GM23338 (cell line): ENCODE data around the gene RBPJL. TPM values are rescaled to one million over a fixed set of nuclear protein-coding genes. Genes with fewer than 3 reads are reported as not detected.
A peak's percentile ranks its signal among the peaks of the same experiment; 100 is the strongest.

ENCODE experiments used
- ATAC-seq: fragments of 200-7000 bp; cut with Tn5 transposase; 3 replicates; pipeline ENCODE4 v1.9.1; 2020
- DNase-seq: peaks from one replicate; pipeline ENCODE4 v3.0.0-alpha.2; 2015; ENCODE audit warnings: low spot score
- H2AFZ ChIP-seq: fragments of 200-600 bp; sonication (generic); 2 replicates; pipeline ENCODE4 v1.8.0; 2016; ENCODE audit warnings: antibody characterized with exemption, mild to moderate bottlenecking, moderate library complexity
- H3F3A ChIP-seq: fragments of 200-600 bp; sonication (generic); replicated peaks from 2 replicates; pipeline ENCODE4 v1.8.0; 2017; ENCODE audit warnings: antibody characterized with exemption, mixed run types, low read depth
- H3K27ac ChIP-seq: fragments of 200-600 bp; sonication (generic); 2 replicates; pipeline ENCODE4 v1.6.1; 2016; ENCODE audit warnings: low read depth
- H3K27me3 ChIP-seq: fragments of 200-600 bp; sonication (generic); 2 replicates; pipeline ENCODE4 v1.8.0; 2016; ENCODE audit warnings: mild to moderate bottlenecking, mixed run types, moderate library complexity; ENCODE audit not compliant: insufficient read depth
- H3K36me3 ChIP-seq: fragments of 200-600 bp; sonication (generic); 2 replicates; pipeline ENCODE4 v1.8.0; 2016; ENCODE audit warnings: mild to moderate bottlenecking; ENCODE audit not compliant: insufficient read depth
- H3K4me1 ChIP-seq: fragments of 200-600 bp; sonication (generic); 2 replicates; pipeline ENCODE4 v1.8.0; 2016; ENCODE audit warnings: mild to moderate bottlenecking, moderate library complexity; ENCODE audit not compliant: insufficient read depth
- H3K4me2 ChIP-seq: fragments of 200-600 bp; sonication (generic); 2 replicates; pipeline ENCODE4 v1.7.1; 2017; ENCODE audit warnings: mixed run types
- H3K4me3 ChIP-seq: fragments of 200-600 bp; sonication (generic); 2 replicates; pipeline ENCODE4 v1.6.1; 2016; ENCODE audit warnings: mixed run types
- H3K79me2 ChIP-seq: fragments of 200-600 bp; sonication (generic); replicated peaks from 2 replicates; pipeline ENCODE4 v1.8.0; 2017; ENCODE audit warnings: mild to moderate bottlenecking; ENCODE audit not compliant: insufficient read depth
- H3K9me2 ChIP-seq: fragments of 200-600 bp; sonication (generic); 2 replicates; pipeline ENCODE4 v1.8.0; 2017; ENCODE audit not compliant: insufficient read depth
- H4K20me1 ChIP-seq: fragments of 200-600 bp; sonication (generic); replicated peaks from 2 replicates; pipeline ENCODE4 v1.8.0; 2017; ENCODE audit warnings: mild to moderate bottlenecking; ENCODE audit not compliant: insufficient read depth
- H3K27ac Mint-ChIP-seq: 2 replicates; pipeline ENCODE4 v1.8.0; 2020; ENCODE audit warnings: inconsistent platforms, mild to moderate bottlenecking, moderate library complexity, mixed read lengths
- H3K27me3 Mint-ChIP-seq: 3 replicates; pipeline ENCODE4 v1.8.0; 2022; ENCODE audit warnings: low read depth, mild to moderate bottlenecking, moderate library complexity, mixed read lengths, inconsistent platforms; ENCODE audit not compliant: insufficient read depth, poor library complexity
- H3K36me3 Mint-ChIP-seq: 3 replicates; pipeline ENCODE4 v1.8.0; 2021; ENCODE audit warnings: low read depth, mild to moderate bottlenecking, inconsistent platforms, moderate library complexity, mixed read lengths
- H3K4me1 Mint-ChIP-seq: 3 replicates; pipeline ENCODE4 v1.8.0; 2020; ENCODE audit warnings: mild to moderate bottlenecking, inconsistent platforms, mixed read lengths
- H3K4me3 Mint-ChIP-seq: 3 replicates; pipeline ENCODE4 v1.8.0; 2021; ENCODE audit warnings: moderate library complexity, mild to moderate bottlenecking, inconsistent platforms, mixed read lengths
- H3K9me3 Mint-ChIP-seq: 3 replicates; pipeline ENCODE4 v1.8.0; 2020; ENCODE audit warnings: moderate library complexity, mild to moderate bottlenecking, inconsistent platforms, mixed read lengths
- JUNB ChIP-seq: IDR thresholded peaks from one replicate; pipeline ENCODE4 v1.6.1; 2016; ENCODE audit warnings: antibody characterized with exemption; ENCODE audit not compliant: unreplicated experiment
- NANOG ChIP-seq: IDR thresholded peaks from 2 replicates; pipeline ENCODE4 v1.6.1; 2016; ENCODE audit warnings: antibody characterized with exemption, borderline replicate concordance
- POLR2AphosphoS5 ChIP-seq: IDR thresholded peaks from 2 replicates; pipeline ENCODE4 v1.6.1; 2016; ENCODE audit warnings: antibody characterized with exemption, low read depth
- polyA plus RNA-seq: library from polyadenylated mRNA; unstranded; fragments of >200 nt; fragmentation: Nextera tagmentation; extraction: Ambion mirVana; gene quantifications from 2 replicates; pipeline ENCODE4 v1.2.1, GENCODE V29; 2016
- total RNA-seq: library from RNA; depleted of rRNA; stranded (reverse); fragments of >200 nt; shearing (Covaris generic); gene quantifications from 2 replicates; pipeline ENCODE4 v1.2.3, GENCODE V29; 2014
- TF ChIP-seq, protein P1 (sequence below): fragments of 250-450 bp; sonication (Bioruptor Pico); IDR thresholded peaks from 2 replicates; pipeline ENCODE4 v1.5.0; 2020; ENCODE audit warnings: mild to moderate bottlenecking, moderate library complexity
- TF ChIP-seq, protein P2 (sequence below), 2 experiments: fragments of 200-600 bp in 1 of 2; sonication (generic) in 1 of 2; conservative IDR thresholded peaks; 2 replicates each; pipeline versions ENCODE4 v1.5.1 to v1.6.1; 2016 to 2017; ENCODE audit warnings: antibody characterized with exemption in 2 of 2, low read depth in 2 of 2, mild to moderate bottlenecking in 2 of 2, moderate library complexity in 1 of 2

RBPJL gene
- total and polyA plus RNA-seq, 2 experiments from 2014 or later: 0.44 to 0.66 TPM

DNA sequence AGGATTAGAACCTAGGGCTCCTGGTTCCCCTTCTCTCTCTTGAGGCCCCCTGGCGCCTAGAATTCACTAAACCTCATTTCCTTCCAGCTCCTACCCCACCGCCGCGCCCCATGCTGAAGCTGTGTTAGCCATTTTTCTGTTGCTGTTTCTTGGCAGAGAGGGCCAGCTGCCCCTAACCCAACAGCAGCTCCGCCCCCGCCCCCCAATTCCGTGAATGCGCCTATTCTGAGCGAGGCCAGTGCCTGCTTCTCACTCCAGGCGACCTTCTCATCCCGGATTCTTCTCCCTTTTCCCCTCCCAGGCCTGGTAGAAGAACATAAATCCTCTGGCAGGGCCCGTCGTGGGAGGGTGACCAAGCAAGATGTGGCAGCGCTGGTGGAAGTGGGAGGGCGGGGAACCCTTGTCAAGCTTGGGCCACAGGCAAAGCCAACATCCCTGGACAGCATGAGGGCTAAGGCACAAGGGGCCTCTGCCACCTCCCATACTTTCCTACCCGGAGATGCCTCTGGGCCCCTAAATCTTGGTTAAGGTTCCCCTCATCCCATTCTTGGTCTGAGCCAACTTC, 518 bp downstream of the RBPJL start:
- peak; percentile 57 for DNase-seq
- Mint-ChIP-seq H3K4me3 (no peak overlapping the region), H3K9me3 (no peaks in the 10 kb centered on the region; the same call in 2 of the 3 replicates), H3K4me1 (peaks cover 26% of the 10 kb centered on the region), H3K36me3 (no peaks in the 10 kb centered on the region; the same call in 2 of the 3 replicates), H3K27ac (no peak overlapping the region), H3K27me3 (peaks cover 32% of the 10 kb centered on the region)
- Histone ChIP-seq H3K4me1 (peaks cover 10% of the 10 kb centered on the region; the same call in 1 of the 2 replicates), H3K36me3 (no peaks in the 10 kb centered on the region), H3K4me2 (no peak overlapping the region), H3K27me3 (peaks cover 12% of the 10 kb centered on the region; the same call in 1 of the 2 replicates), H3K27ac (no peak overlapping the region), H3F3A (no peaks in the 10 kb centered on the region), H3K9me2 (no peaks in the 10 kb centered on the region), H2AFZ (no peak overlapping the region), H3K79me2 (no peaks in the 10 kb centered on the region), H3K4me3 (no peak overlapping the region), H4K20me1 (no peaks in the 10 kb centered on the region; the same call in 1 of the 2 replicates)
- TF ChIP-seq, protein P1, sequence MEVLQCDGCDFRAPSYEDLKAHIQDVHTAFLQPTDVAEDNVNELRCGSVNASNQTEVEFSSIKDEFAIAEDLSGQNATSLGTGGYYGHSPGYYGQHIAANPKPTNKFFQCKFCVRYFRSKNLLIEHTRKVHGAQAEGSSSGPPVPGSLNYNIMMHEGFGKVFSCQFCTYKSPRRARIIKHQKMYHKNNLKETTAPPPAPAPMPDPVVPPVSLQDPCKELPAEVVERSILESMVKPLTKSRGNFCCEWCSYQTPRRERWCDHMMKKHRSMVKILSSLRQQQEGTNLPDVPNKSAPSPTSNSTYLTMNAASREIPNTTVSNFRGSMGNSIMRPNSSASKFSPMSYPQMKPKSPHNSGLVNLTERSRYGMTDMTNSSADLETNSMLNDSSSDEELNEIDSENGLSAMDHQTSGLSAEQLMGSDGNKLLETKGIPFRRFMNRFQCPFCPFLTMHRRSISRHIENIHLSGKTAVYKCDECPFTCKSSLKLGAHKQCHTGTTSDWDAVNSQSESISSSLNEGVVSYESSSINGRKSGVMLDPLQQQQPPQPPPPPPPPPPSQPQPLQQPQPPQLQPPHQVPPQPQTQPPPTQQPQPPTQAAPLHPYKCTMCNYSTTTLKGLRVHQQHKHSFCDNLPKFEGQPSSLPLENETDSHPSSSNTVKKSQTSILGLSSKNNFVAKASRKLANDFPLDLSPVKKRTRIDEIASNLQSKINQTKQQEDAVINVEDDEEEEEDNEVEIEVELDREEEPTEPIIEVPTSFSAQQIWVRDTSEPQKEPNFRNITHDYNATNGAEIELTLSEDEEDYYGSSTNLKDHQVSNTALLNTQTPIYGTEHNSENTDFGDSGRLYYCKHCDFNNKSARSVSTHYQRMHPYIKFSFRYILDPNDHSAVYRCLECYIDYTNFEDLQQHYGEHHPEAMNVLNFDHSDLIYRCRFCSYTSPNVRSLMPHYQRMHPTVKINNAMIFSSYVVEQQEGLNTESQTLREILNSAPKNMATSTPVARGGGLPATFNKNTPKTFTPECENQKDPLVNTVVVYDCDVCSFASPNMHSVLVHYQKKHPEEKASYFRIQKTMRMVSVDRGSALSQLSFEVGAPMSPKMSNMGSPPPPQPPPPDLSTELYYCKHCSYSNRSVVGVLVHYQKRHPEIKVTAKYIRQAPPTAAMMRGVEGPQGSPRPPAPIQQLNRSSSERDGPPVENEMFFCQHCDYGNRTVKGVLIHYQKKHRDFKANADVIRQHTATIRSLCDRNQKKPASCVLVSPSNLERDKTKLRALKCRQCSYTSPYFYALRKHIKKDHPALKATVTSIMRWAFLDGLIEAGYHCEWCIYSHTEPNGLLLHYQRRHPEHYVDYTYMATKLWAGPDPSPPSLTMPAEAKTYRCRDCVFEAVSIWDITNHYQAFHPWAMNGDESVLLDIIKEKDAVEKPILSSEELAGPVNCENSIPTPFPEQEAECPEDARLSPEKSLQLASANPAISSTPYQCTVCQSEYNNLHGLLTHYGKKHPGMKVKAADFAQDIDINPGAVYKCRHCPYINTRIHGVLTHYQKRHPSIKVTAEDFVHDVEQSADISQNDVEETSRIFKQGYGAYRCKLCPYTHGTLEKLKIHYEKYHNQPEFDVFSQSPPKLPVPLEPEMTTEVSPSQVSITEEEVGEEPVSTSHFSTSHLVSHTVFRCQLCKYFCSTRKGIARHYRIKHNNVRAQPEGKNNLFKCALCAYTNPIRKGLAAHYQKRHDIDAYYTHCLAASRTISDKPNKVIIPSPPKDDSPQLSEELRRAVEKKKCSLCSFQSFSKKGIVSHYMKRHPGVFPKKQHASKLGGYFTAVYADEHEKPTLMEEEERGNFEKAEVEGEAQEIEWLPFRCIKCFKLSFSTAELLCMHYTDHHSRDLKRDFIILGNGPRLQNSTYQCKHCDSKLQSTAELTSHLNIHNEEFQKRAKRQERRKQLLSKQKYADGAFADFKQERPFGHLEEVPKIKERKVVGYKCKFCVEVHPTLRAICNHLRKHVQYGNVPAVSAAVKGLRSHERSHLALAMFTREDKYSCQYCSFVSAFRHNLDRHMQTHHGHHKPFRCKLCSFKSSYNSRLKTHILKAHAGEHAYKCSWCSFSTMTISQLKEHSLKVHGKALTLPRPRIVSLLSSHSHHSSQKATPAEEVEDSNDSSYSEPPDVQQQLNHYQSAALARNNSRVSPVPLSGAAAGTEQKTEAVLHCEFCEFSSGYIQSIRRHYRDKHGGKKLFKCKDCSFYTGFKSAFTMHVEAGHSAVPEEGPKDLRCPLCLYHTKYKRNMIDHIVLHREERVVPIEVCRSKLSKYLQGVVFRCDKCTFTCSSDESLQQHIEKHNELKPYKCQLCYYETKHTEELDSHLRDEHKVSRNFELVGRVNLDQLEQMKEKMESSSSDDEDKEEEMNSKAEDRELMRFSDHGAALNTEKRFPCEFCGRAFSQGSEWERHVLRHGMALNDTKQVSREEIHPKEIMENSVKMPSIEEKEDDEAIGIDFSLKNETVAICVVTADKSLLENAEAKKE (CRISPR knock-in tag): no peak
- TF ChIP-seq, protein P2, sequence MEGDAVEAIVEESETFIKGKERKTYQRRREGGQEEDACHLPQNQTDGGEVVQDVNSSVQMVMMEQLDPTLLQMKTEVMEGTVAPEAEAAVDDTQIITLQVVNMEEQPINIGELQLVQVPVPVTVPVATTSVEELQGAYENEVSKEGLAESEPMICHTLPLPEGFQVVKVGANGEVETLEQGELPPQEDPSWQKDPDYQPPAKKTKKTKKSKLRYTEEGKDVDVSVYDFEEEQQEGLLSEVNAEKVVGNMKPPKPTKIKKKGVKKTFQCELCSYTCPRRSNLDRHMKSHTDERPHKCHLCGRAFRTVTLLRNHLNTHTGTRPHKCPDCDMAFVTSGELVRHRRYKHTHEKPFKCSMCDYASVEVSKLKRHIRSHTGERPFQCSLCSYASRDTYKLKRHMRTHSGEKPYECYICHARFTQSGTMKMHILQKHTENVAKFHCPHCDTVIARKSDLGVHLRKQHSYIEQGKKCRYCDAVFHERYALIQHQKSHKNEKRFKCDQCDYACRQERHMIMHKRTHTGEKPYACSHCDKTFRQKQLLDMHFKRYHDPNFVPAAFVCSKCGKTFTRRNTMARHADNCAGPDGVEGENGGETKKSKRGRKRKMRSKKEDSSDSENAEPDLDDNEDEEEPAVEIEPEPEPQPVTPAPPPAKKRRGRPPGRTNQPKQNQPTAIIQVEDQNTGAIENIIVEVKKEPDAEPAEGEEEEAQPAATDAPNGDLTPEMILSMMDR (conservative IDR thresholded peaks at IDR 0.05; ENCODE audit: low read depth in 2 of 2): no peak
- no peak for TF ChIP-seq NANOG
- TF ChIP-seq POLR2AphosphoS5: no peak
- TF ChIP-seq JUNB: no peak
- no peak for ATAC-seq
